PC-9 (cell line): ENCODE data around the gene SDK1. TPM values are rescaled to one million over a fixed set of nuclear protein-coding genes. Genes with fewer than 3 reads are reported as not detected.

ENCODE experiments used
- BruUV-seq: library from RNA; stranded (reverse); fragments of 400-500 nt; replicated peaks from 2 replicates; lab custom pipeline; 2021; lab: Mats Ljungman, UMichigan
- CTCF ChIA-PET: fragments of 300-600 bp; sonication (Branson Sonifier 250); formaldehyde crosslinking; loops from one replicate; lab custom pipeline; 2022; ENCODE audit warnings: antibody characterized with exemption; lab: Charles Lee
- POLR2A ChIA-PET: fragments of 300-600 bp; sonication (Branson Sonifier 250); formaldehyde crosslinking; loops from one replicate; lab custom pipeline; 2022; ENCODE audit warnings: antibody characterized with exemption; ENCODE audit not compliant: unreplicated experiment; lab: Charles Lee
- DNase-seq, 2 experiments: peaks; one replicate each; pipeline versions ENCODE4 v3.0.0 to v3.0.0-alpha.2; 2015 to 2022; ENCODE audit warnings: mixed read lengths in 1 of 2
- H2AFZ ChIP-seq: fragments of 200-600 bp; sonication (generic); 2 replicates; pipeline ENCODE4 v1.8.1; 2017; ENCODE audit warnings: antibody characterized with exemption
- H3F3A ChIP-seq: fragments of 200-600 bp; sonication (generic); 2 replicates; pipeline ENCODE4 v1.8.1; 2017; ENCODE audit warnings: antibody characterized with exemption, mild to moderate bottlenecking, low read depth; ENCODE audit not compliant: insufficient read depth
- H3K27ac ChIP-seq: fragments of 200-600 bp; sonication (generic); 2 replicates; pipeline ENCODE4 v1.6.1; 2016; ENCODE audit warnings: mixed run types
- H3K27me3 ChIP-seq: fragments of 200-600 bp; sonication (generic); 2 replicates; pipeline ENCODE4 v1.6.1; 2016; ENCODE audit warnings: low read depth, mixed run types; ENCODE audit not compliant: insufficient read depth
- H3K36me3 ChIP-seq: fragments of 200-600 bp; sonication (generic); 2 replicates; pipeline ENCODE4 v1.6.1; 2016; ENCODE audit warnings: low read depth, mixed run types
- H3K4me1 ChIP-seq: fragments of 200-600 bp; sonication (generic); replicated peaks from 2 replicates; pipeline ENCODE4 v1.6.1; 2016; ENCODE audit warnings: mixed run types; ENCODE audit not compliant: insufficient read depth
- H3K4me2 ChIP-seq: fragments of 200-600 bp; sonication (generic); 2 replicates; pipeline ENCODE4 v1.6.1; 2017; ENCODE audit warnings: mixed run types
- H3K4me3 ChIP-seq: fragments of 200-600 bp; sonication (generic); 2 replicates; pipeline ENCODE4 v1.6.1; 2016; ENCODE audit warnings: mixed run types
- H3K79me2 ChIP-seq: fragments of 200-600 bp; sonication (generic); 2 replicates; pipeline ENCODE4 v1.6.1; 2017; ENCODE audit warnings: low read depth, mixed run types
- H3K9me2 ChIP-seq: fragments of 200-600 bp; sonication (generic); 2 replicates; pipeline ENCODE4 v1.8.1; 2017; ENCODE audit warnings: mild to moderate bottlenecking; ENCODE audit not compliant: insufficient read depth
- H3K9me3 ChIP-seq: fragments of 200-600 bp; sonication (generic); 2 replicates; pipeline ENCODE4 v1.8.1; 2016; ENCODE audit warnings: low read depth; ENCODE audit not compliant: insufficient read depth
- H4K20me1 ChIP-seq: fragments of 200-600 bp; sonication (generic); 2 replicates; pipeline ENCODE4 v1.8.1; 2017; ENCODE audit not compliant: insufficient read depth
- EZH2 ChIP-seq: fragments of 200-600 bp; sonication (generic); IDR thresholded peaks from 2 replicates; pipeline ENCODE4 v1.8.0; 2017; ENCODE audit warnings: antibody characterized with exemption, low read depth
- intact Hi-C: fragments of 100-400 bp; cut with micrococcal nuclease; formaldehyde crosslinking; loops from one replicate; pipeline ENCODE4 v1.10.0; 2022; ENCODE audit not compliant: unreplicated experiment
- total RNA-seq: library from RNA; stranded (reverse); gene quantifications from 2 replicates; pipeline ENCODE4 v1.2.3, GENCODE V29; 2021
- TF ChIP-seq, protein P1 (sequence below): fragments of 200-600 bp; sonication (generic); conservative IDR thresholded peaks from 2 replicates; pipeline ENCODE4 v1.6.1; 2017; ENCODE audit warnings: mixed run types, antibody characterized with exemption, mild to moderate bottlenecking, moderate library complexity

SDK1 gene
- total RNA-seq, 1 experiment from 2014 or later: not detected

DNA sequence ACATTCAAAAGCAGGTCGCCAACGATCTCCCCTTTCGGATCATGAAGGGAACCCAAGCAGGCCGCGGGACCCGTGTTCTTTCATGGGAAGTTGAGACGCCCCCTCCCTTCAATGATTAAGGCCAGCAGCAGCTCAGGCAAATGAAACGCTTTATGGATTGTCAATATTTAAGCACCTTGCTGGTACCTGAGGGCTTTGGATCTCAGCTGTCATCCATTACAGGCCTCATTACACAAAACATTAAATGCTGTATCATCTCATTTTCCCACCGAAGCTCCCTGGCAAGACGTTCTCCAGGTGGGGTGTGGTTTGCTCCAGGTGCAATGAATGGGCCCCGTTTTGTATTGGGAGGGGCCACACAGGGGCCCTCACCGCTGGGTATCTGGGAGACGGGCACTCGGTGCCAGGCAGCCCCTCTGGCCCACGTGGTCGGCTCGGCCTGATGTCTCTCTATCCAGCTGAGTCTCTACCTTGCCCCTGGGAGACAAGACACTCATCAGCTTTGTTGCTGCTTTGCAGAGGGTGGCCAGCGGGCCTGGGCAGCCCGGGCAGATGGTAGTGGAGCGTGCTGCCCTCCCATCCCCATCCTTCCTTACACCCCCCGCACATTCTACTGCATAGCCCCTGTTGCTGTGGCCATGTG lies 925.0 kb downstream of the SDK1 start:
- Histone ChIP-seq H4K20me1 (no peaks in the 10 kb centered on the region; the same call in 1 of the 2 replicates), H3K4me3 (no peak overlapping the region), H3K27ac (no peak overlapping the region), H2AFZ (no peak overlapping the region), H3K79me2 (no peaks in the 10 kb centered on the region), H3K4me1 (no peaks in the 10 kb centered on the region), H3K9me2 (no peaks in the 10 kb centered on the region), H3K27me3 (peaks cover 81% of the 10 kb centered on the region), H3K4me2 (no peak overlapping the region), H3K36me3 (no peaks in the 10 kb centered on the region), H3F3A (no peaks in the 10 kb centered on the region), H3K9me3 (no peaks in the 10 kb centered on the region)
- no peak for DNase-seq
- ChIA-PET POLR2A (no interaction called here), CTCF (interaction anchor here (0.5 kb wide), 1 partner anchor 859 kb away, joined by 4 read pairs; no protein-coding TSS in a partner anchor)
- intact Hi-C loops: no loop called here
- BruUV-seq: no TSS peak
- TF ChIP-seq, protein P1, sequence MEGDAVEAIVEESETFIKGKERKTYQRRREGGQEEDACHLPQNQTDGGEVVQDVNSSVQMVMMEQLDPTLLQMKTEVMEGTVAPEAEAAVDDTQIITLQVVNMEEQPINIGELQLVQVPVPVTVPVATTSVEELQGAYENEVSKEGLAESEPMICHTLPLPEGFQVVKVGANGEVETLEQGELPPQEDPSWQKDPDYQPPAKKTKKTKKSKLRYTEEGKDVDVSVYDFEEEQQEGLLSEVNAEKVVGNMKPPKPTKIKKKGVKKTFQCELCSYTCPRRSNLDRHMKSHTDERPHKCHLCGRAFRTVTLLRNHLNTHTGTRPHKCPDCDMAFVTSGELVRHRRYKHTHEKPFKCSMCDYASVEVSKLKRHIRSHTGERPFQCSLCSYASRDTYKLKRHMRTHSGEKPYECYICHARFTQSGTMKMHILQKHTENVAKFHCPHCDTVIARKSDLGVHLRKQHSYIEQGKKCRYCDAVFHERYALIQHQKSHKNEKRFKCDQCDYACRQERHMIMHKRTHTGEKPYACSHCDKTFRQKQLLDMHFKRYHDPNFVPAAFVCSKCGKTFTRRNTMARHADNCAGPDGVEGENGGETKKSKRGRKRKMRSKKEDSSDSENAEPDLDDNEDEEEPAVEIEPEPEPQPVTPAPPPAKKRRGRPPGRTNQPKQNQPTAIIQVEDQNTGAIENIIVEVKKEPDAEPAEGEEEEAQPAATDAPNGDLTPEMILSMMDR: no peak
- no peak for TF ChIP-seq EZH2

DNA sequence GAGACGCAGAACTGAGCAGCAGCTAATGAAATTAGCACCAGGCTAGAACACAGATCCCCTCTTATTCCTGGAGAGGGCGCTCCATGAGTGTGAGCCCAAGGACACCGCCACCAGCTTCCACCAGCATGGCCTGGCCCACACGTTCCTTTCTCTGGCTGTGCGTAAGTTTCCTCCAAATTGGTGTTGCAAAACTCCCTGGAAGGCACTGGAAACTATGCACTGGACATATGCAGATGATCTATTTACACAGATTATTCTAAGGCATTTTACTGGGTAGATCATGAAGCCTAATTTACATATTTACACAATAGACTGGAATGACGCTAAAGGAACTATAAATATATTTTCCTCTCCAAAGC lies 925.5 kb downstream of the SDK1 start:
- H3K9me2 ChIP-seq: no peaks in the 10 kb centered on the region
- DNase-seq: no peak
- peaks cover 77% of the 10 kb centered on the region for H3K27me3 ChIP-seq
- no peaks in the 10 kb centered on the region for H3K36me3 ChIP-seq
- no peak overlapping the region for H3K27ac ChIP-seq
- no peaks in the 10 kb centered on the region for H3K79me2 ChIP-seq
- H3K4me3 ChIP-seq: no peak overlapping the region
- intact Hi-C loops: no loop called here
- POLR2A ChIA-PET: no interaction called here
- H3K4me1 ChIP-seq: no peaks in the 10 kb centered on the region
- BruUV-seq: no TSS peak
- H3K9me3 ChIP-seq: no peaks in the 10 kb centered on the region
- CTCF ChIA-PET: interaction anchor here (0.5 kb wide), 1 partner anchor 858 kb away, joined by 4 read pairs; no protein-coding TSS in a partner anchor
- H3K4me2 ChIP-seq: no peak overlapping the region
- H2AFZ ChIP-seq: no peak overlapping the region
- no peaks in the 10 kb centered on the region for H3F3A ChIP-seq
- TF ChIP-seq, protein P1: no peak
- TF ChIP-seq EZH2: no peak
- no peaks in the 10 kb centered on the region; the same call in 1 of the 2 replicates for H4K20me1 ChIP-seq

DNA sequence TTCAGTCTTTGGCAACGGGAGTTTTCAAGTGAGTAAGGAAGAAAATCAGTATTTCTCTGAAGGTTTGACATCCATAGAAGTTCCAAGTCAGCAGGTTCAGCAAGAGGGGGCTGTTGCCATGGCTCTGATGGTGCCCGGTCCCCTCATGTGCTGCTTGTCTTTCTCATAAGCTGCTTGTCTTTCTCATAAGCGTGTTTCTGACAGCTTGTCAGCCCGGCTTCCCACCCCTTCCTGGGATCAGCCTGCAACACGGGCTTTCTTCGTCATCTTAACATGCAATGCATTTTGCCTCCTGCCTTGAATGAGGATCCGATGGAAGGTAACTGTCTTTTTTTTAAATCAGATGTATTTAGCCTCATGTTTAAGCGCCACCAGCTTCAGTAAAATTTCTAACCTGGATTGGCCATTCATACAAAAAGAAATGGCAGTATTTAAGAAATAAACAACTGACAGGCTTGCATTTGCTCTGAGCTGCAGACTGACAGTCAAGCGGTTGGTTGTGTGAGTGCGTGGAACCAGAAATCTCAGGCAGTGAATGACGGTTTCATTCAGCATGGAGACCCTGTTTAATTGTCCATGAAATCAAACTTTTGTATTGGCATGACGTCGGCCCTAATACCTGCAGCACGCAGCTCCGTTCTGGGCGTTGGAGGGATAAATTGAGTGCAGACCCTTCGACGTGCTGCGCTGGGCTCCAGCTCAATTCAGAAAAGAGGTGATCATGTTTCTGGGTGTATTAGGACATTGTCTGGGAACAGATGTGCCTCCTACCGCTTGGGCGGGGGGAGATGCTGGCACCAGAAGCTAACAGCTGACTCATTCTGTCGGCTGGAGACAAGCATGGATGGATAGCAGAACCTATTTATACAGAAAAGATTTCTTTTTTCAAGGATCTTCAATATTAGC lies 926.3 kb downstream of the SDK1 start:
- Histone ChIP-seq H2AFZ (no peak overlapping the region), H3K27me3 (peaks cover 75% of the 10 kb centered on the region), H3K36me3 (no peaks in the 10 kb centered on the region), H4K20me1 (no peaks in the 10 kb centered on the region; the same call in 1 of the 2 replicates), H3F3A (no peaks in the 10 kb centered on the region), H3K79me2 (no peaks in the 10 kb centered on the region), H3K4me2 (no peak overlapping the region), H3K4me1 (no peaks in the 10 kb centered on the region), H3K9me3 (no peaks in the 10 kb centered on the region), H3K9me2 (no peaks in the 10 kb centered on the region), H3K4me3 (no peak overlapping the region), H3K27ac (no peak overlapping the region)
- BruUV-seq: no TSS peak
- intact Hi-C loops: no loop called here
- no peak for DNase-seq
- TF ChIP-seq EZH2: no peak
- TF ChIP-seq, protein P1: no peak
- CTCF ChIA-PET: no interaction called here
- POLR2A ChIA-PET: no interaction called here
